Vagina (tissue), 2 donors: ENCODE results near the gene DRD4. TPM values are rescaled to one million over a fixed set of nuclear protein-coding genes. Genes with fewer than 3 reads are reported as not detected.

Source experiments
- DNase-seq, 2 donors: peaks; one replicate each; pipeline ENCODE4 v3.0.0-alpha.2; 2017; ENCODE audit errors: extremely low spot score in 2 of 2
- H3K27ac ChIP-seq: fragments of 200-600 bp; sonication (generic); one replicate; pipeline ENCODE4 v1.5.1; 2019
- H3K27me3 ChIP-seq: fragments of 200-600 bp; sonication (generic); one replicate; pipeline ENCODE4 v1.5.1; 2019
- H3K36me3 ChIP-seq, 2 donors: fragments of 200-600 bp; sonication (generic); one replicate each; pipeline ENCODE4 v1.5.1; 2017 to 2019
- H3K4me1 ChIP-seq: fragments of 200-600 bp; sonication (generic); one replicate; pipeline ENCODE4 v1.5.1; 2019
- H3K4me3 ChIP-seq, 2 donors: fragments of 200-600 bp; sonication (generic); 1 replicate in 1 of 2; 2 replicates in 1 of 2; pipeline ENCODE4 v1.5.1; 2016 to 2019
- H3K9me3 ChIP-seq: fragments of 200-600 bp; sonication (generic); one replicate; pipeline ENCODE4 v1.5.1; 2019
- POLR2A ChIP-seq, 2 donors: fragments of 450-650 bp; IDR thresholded peaks; one replicate each; pipeline ENCODE4 v1.6.1; 2017; ENCODE audit warnings: antibody characterized with exemption in 2 of 2, mild to moderate bottlenecking in 2 of 2, moderate library complexity in 2 of 2
- POLR2AphosphoS5 ChIP-seq, 2 donors: sonication (generic); formaldehyde crosslinking; IDR thresholded peaks; one replicate each; pipeline ENCODE4 v1.9.0; 2017; ENCODE audit warnings: antibody characterized with exemption in 2 of 2, mild to moderate bottlenecking in 2 of 2, low read depth in 1 of 2; ENCODE audit not compliant: insufficient read depth in 1 of 2
- intact Hi-C: fragments of 100-400 bp; cut with DNase I; formaldehyde crosslinking; loops from one replicate; pipeline ENCODE4 v1.15.1; 2023
- total RNA-seq: library from RNA; depleted of rRNA; stranded (reverse); fragments of >200 nt; gene quantifications from one replicate; pipeline ENCODE4 v1.2.3, GENCODE V29; 2016
- TF ChIP-seq, protein P1 (sequence below), 3 experiments: fragments of 450-650 bp in 2 of 3; fragments of 200-600 bp in 1 of 3; sonication (generic) in 1 of 3; IDR thresholded peaks; one replicate each; pipeline ENCODE4 v1.5.1; 2017 to 2019; ENCODE audit warnings: antibody characterized with exemption in 3 of 3, mild to moderate bottlenecking in 2 of 3, moderate library complexity in 2 of 3

Gene DRD4
- total RNA-seq, 1 donor from 2014 or later: 1.2 TPM

DNA sequence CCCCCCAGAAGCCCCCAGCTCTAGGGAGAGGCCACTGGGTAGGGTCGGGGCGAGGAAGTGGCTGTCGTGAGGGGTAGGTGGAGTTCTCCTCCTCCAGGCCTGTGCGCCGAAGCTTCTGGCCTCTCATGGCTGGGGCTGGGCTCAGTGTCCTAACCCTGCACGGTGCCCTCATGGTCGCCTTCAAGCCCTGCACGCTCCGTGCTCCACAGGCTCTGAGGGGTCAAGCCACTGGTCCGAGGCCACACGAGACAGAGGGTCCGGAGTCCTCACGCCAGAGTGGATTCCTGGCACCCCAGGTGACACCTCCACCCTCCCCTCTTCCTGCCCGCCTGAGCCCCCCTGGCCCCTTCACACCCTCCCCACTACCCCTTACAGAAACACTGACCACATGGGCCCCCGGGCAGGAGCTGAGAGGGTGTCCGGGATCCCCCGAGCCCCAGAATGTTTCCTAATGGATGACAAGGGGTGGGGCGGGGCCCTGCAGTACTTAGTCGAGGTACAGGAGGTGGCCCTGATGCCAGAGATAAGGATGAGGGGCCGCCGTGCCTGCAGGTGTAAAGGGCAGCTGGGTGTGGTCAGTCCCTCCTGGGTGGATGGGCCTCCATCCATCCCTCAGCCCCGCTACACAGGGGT, 11.3 kb upstream of the DRD4 start:
- intact Hi-C loops: no loop called here
- peaks cover 5% of the 10 kb centered on the region for H3K4me1 ChIP-seq
- no peak overlapping the region for H3K4me3 ChIP-seq
- DNase-seq: no peak
- no peaks in the 10 kb centered on the region for H3K27me3 ChIP-seq
- H3K9me3 ChIP-seq: no peaks in the 10 kb centered on the region
- no peaks in the 10 kb centered on the region for H3K36me3 ChIP-seq
- TF ChIP-seq POLR2AphosphoS5 (IDR thresholded peaks at IDR 0.05; ENCODE audit: insufficient read depth in 1 of 2, low read depth in 1 of 2) (no peak), POLR2A (IDR thresholded peaks at IDR 0.05) (no peak)
- TF ChIP-seq, protein P1, sequence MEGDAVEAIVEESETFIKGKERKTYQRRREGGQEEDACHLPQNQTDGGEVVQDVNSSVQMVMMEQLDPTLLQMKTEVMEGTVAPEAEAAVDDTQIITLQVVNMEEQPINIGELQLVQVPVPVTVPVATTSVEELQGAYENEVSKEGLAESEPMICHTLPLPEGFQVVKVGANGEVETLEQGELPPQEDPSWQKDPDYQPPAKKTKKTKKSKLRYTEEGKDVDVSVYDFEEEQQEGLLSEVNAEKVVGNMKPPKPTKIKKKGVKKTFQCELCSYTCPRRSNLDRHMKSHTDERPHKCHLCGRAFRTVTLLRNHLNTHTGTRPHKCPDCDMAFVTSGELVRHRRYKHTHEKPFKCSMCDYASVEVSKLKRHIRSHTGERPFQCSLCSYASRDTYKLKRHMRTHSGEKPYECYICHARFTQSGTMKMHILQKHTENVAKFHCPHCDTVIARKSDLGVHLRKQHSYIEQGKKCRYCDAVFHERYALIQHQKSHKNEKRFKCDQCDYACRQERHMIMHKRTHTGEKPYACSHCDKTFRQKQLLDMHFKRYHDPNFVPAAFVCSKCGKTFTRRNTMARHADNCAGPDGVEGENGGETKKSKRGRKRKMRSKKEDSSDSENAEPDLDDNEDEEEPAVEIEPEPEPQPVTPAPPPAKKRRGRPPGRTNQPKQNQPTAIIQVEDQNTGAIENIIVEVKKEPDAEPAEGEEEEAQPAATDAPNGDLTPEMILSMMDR (IDR thresholded peaks at IDR 0.05): no peak
- no peak overlapping the region for H3K27ac ChIP-seq

DNA sequence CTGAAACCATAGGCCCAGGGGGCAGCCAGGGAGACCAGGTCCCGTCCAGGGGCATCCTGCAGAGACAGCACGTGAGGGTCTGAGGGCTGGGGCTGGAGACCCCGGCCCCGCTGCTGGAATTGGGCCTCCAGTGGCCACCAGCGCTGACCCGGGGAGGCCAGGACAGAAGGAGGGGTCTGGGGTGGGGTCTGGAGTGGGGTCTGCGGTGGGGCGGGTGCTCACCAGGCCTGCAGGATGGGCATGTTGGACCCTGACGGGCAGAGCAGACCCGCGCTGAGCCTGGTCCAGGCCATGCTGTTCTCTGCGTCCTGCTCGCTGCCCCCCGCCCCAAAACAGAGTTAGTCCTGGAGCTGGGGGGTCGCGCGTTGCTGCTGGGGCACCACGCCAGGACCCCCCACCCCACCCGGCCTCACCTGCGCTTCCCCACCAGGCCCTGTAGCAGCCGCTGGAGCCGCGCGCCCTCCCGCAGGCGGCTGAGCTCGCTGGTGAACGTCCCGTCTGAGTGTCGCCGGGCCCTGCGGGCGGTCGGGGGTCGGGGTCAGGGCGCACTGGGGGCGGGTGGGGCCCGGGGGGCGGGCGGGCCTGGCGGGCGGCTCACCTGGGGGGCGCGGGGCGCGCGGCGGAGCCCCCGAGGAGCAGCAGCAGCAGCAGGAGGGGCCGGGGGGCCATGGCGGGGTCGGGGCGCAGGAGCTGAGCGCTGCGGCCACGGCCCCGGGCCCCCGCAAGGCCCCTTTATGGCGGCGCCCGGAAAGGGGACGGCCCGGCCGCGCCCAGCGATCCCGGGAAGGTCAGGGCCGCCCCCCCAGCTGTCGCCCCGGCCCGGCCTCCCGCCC, 10.4 kb upstream of the DRD4 start, which contains the start of gene SCT:
Gene SCT (minus strand): TSS at position 707 of the 833 bp plus-strand sequence. CDS start 38 bp downstream, at position 669.
- peaks cover 5% of the 10 kb centered on the region for H3K4me1 ChIP-seq
- no peaks in the 10 kb centered on the region for H3K27me3 ChIP-seq
- H3K27ac ChIP-seq: no peak within 1 kb of the TSS
- TF ChIP-seq POLR2A (IDR thresholded peaks at IDR 0.05): no peak
- H3K36me3 ChIP-seq: no peaks in the 10 kb centered on the region
- intact Hi-C loops: no loop called here
- no peak within 1 kb of the TSS for H3K4me3 ChIP-seq
- H3K9me3 ChIP-seq: no peaks in the 10 kb centered on the region
- DNase-seq: no peak

- Histone ChIP-seq H3K4me3 (no peak overlapping the region), H3K4me1 (peaks cover 5% of the 10 kb centered on the region), H3K27ac (no peak overlapping the region), H3K27me3 (no peaks in the 10 kb centered on the region), H3K36me3 (no peaks in the 10 kb centered on the region), H3K9me3 (no peaks in the 10 kb centered on the region)
- no peak for DNase-seq
- TF ChIP-seq, protein P1 (IDR thresholded peaks at IDR 0.05): no peak
- no peak for TF ChIP-seq POLR2AphosphoS5 (IDR thresholded peaks at IDR 0.05; ENCODE audit: insufficient read depth in 1 of 2, low read depth in 1 of 2)
- TF ChIP-seq POLR2A (IDR thresholded peaks at IDR 0.05): no peak
- intact Hi-C loops: no loop called here
Measured at GRCh38 chr11:627308-627576, 9.8 kb upstream of the DRD4 start.

DNA sequence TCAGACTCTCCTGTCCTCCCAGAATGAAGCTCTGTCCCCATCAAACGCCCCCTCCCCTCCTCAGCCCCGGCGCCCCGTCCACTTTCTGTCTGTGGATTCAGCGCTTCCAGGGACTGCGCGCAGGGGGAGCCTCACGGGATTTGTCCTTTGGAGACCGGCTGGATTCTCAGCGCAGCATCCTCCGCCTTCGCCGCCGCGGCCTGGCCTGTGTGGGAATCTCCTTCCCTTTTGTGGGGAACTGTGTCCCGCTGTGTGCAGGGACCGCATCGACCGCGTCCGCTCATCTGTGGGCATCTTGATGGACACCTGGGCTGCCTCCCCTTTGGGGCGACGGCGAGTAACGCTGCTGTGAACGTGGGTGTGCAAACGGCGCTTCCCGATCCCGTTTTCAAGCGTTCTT, 9.0 kb upstream of the DRD4 start:
- Histone ChIP-seq H3K9me3 (no peaks in the 10 kb centered on the region), H3K4me3 (no peak overlapping the region), H3K4me1 (peaks cover 5% of the 10 kb centered on the region), H3K36me3 (no peaks in the 10 kb centered on the region), H3K27me3 (no peaks in the 10 kb centered on the region), H3K27ac (no peak overlapping the region)
- no peak for DNase-seq
- intact Hi-C loops: no loop called here
- TF ChIP-seq POLR2AphosphoS5 (IDR thresholded peaks at IDR 0.05; ENCODE audit: insufficient read depth in 1 of 2, low read depth in 1 of 2) (no peak), POLR2A (IDR thresholded peaks at IDR 0.05) (no peak)
- TF ChIP-seq, protein P1 (IDR thresholded peaks at IDR 0.05): no peak

DNA sequence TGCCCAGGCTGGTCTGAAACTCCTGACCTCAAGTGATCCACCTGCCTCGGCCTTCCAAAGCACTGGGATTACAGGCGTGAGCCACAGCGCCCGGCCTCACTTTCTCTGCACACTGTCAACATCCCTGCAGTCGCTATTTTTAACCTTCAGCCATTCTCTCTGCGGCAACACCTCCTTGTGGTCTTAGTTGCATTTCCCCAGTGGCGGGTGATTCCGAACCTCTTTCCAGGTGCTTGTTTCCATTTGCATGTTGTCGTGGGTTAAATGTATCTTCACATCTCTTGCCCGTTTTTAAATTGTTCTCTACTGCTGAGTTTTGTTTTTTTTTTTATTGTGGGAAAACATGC, 7.9 kb upstream of the DRD4 start:
- Histone ChIP-seq H3K9me3 (no peaks in the 10 kb centered on the region), H3K4me1 (peaks cover 5% of the 10 kb centered on the region), H3K27me3 (no peaks in the 10 kb centered on the region), H3K4me3 (no peak overlapping the region), H3K27ac (no peak overlapping the region), H3K36me3 (no peaks in the 10 kb centered on the region)
- DNase-seq: no peak
- intact Hi-C loops: no loop called here
- TF ChIP-seq POLR2AphosphoS5 (IDR thresholded peaks at IDR 0.05; ENCODE audit: insufficient read depth in 1 of 2, low read depth in 1 of 2): no peak
- TF ChIP-seq, protein P1 (IDR thresholded peaks at IDR 0.05): no peak
- TF ChIP-seq POLR2A (IDR thresholded peaks at IDR 0.05): no peak
